Non-pigmented ciliary epithelial cell (primary cell): ENCODE results near the gene PLCL1.
"Not testable (repeated sequence)": the region's sequence is repeated elsewhere in the genome, so short reads cannot be mapped to it uniquely, and the experiment has no call there.

Source experiments
- DNase-seq: peaks from one replicate; pipeline ENCODE4 v3.0.0-alpha.2; 2010; ENCODE audit warnings: low read depth

PLCL1 gene

DNA sequence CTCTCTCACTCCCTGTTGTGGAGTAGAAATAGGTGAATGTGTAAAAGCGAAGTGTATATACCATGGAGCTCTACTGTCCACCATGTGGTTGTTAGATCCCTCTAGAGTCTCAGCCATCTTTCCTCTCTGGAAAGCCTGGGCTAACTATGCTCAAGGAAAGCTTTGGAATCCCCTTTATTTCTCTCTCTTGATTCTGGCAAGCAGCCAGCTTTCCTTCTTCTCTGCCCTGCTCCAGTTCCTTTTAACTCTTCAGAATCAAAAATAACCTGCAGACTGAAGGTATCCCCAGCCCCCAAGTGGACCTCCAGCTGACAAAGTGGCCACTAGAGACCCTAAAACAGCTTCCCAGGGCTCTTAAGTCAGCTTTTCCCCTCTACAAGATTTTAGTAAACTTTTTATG, 381.9 kb downstream of the PLCL1 start:
- DNase-seq: no peak

DNA sequence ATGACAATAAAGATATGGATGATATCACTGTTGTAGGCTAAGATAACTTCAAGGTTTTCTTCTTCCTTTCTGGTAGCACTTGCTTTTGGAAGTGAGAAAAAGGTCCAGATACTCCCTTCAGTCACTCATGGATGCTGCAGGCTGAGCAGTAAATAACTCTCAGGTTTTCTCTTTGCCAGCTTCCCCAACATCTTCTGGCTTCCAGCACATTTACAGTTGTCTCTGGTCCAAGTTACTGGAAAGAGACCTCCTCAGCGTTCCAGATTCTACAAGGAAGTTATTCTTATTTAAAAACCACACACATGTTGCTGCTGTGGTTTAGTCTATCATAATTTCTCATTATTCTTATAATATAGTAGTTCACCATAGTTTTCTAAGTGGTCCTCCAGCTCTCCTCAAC, 383.4 kb downstream of the PLCL1 start:
- DNase-seq: no peak

GRCh38 chr2:198188982-198189381, 384.6 kb downstream of the PLCL1 start:
- DNase-seq: no peak

- no peak for DNase-seq
Measured at GRCh38 chr2:198191651-198192050, 387.3 kb downstream of the PLCL1 start.

- DNase-seq: not testable (repeated sequence)
Measured at GRCh38 chr2:198196556-198196955, 392.2 kb downstream of the PLCL1 start.
